ENCODE results near the gene LMBRD1.
A peak's percentile ranks its signal among the peaks of the same experiment; 100 is the strongest.

The LMBRD1 gene

DNA sequence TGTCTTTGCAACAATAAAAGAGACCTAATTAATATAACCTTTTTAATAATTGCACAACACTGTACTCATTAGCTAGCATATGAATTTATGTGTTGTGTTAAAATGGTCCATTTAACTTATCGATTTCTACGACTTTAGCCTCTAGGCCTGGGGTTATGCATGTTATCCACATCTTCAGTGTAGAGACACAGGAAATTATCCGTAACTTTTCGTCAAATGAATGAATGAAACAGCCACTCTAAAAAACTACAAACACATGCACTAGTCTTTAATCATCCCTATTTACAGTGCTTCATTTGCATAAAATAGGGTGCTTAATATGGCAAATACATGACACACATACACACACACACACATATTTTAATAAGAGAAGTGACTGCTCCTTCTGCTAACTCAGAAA is 22.3 kb upstream of the LMBRD1 start:
- no peak for DNase-seq (ENCODE audit: extremely low read depth, insufficient read length)
- TF ChIP-seq, protein P1, sequence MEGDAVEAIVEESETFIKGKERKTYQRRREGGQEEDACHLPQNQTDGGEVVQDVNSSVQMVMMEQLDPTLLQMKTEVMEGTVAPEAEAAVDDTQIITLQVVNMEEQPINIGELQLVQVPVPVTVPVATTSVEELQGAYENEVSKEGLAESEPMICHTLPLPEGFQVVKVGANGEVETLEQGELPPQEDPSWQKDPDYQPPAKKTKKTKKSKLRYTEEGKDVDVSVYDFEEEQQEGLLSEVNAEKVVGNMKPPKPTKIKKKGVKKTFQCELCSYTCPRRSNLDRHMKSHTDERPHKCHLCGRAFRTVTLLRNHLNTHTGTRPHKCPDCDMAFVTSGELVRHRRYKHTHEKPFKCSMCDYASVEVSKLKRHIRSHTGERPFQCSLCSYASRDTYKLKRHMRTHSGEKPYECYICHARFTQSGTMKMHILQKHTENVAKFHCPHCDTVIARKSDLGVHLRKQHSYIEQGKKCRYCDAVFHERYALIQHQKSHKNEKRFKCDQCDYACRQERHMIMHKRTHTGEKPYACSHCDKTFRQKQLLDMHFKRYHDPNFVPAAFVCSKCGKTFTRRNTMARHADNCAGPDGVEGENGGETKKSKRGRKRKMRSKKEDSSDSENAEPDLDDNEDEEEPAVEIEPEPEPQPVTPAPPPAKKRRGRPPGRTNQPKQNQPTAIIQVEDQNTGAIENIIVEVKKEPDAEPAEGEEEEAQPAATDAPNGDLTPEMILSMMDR (IDR thresholded peaks at IDR 0.05; ENCODE audit: insufficient read depth, low read length, poor library complexity, severe bottlenecking) = no peak
- no peaks in the 10 kb centered on the region for H3K36me3 ChIP-seq (ENCODE audit: control insufficient read depth, insufficient read depth, low read length)
- no peaks in the 10 kb centered on the region for H3K27me3 ChIP-seq (replicated peaks; ENCODE audit: control insufficient read depth, insufficient read depth, low read length)
- no peak overlapping the region for H3K4me3 ChIP-seq (replicated peaks; ENCODE audit: low read depth, low read length)

DNA sequence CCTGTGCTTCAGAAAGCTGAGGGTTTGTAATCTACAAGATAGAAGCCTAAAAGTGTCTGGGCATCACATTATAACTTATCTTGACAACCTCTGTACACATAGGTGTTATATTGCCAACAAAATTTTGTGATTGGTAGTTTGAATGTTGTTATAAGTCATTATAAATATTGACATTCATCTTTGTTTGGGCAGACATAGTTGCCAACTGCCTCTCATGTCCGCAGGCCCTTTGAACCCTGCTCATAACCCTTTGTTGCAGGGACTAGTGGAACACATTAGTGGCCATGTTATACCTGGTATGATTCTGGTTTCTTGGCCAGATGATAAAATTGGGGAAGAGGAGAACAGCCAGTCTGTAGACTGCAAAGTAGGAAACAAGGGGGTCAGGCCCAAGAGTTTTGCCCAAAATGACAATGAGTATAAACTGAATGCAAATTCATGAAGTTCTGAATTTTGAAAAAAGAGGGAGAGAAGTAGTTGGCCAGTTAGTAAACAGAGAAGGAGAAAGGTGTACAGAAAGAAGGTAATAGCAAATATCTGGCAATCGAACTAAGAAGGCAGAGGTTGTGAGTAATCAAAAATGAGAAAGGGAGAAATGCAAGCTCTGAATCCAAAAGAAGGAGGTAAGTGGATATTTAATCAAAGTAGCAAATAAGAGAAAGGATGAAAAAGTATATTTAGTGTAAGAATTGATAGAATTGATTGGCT is 21.6 kb upstream of the LMBRD1 start:
- no peaks in the 10 kb centered on the region for H3K27me3 ChIP-seq (replicated peaks; ENCODE audit: control insufficient read depth, insufficient read depth, low read length)
- no peak for DNase-seq (ENCODE audit: extremely low read depth, insufficient read length)
- no peak overlapping the region for H3K4me3 ChIP-seq (replicated peaks; ENCODE audit: low read depth, low read length)
- no peaks in the 10 kb centered on the region for H3K36me3 ChIP-seq (ENCODE audit: control insufficient read depth, insufficient read depth, low read length)
- TF ChIP-seq, protein P1 (IDR thresholded peaks at IDR 0.05; ENCODE audit: insufficient read depth, low read length, poor library complexity, severe bottlenecking) = no peak

DNA sequence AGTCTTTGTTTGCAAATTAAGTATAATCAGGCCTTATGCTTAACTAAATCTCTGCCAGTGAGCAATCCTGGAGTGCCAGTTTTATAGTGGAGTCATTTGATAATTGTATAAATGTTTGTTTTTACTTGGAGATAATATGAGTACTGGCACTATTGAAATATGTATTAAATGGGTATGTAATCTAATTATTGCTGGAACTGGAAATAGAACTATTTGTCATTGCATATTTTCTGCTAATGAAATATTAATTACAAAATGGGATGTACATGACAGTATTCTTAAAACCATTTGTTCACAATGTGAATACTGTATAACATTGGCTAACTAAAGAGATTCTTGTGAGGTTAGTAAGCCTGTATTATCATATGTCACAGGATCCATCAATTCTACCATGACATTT is 20.5 kb upstream of the LMBRD1 start:
- no peak for DNase-seq (ENCODE audit: extremely low read depth, insufficient read length)
- TF ChIP-seq, protein P1 (IDR thresholded peaks at IDR 0.05; ENCODE audit: insufficient read depth, low read length, poor library complexity, severe bottlenecking) = no peak
- Histone ChIP-seq H3K27me3 (replicated peaks; ENCODE audit: control insufficient read depth, insufficient read depth, low read length) (no peaks in the 10 kb centered on the region), H3K36me3 (ENCODE audit: control insufficient read depth, insufficient read depth, low read length) (no peaks in the 10 kb centered on the region), H3K4me3 (replicated peaks; ENCODE audit: low read depth, low read length) (no peak overlapping the region)

DNA sequence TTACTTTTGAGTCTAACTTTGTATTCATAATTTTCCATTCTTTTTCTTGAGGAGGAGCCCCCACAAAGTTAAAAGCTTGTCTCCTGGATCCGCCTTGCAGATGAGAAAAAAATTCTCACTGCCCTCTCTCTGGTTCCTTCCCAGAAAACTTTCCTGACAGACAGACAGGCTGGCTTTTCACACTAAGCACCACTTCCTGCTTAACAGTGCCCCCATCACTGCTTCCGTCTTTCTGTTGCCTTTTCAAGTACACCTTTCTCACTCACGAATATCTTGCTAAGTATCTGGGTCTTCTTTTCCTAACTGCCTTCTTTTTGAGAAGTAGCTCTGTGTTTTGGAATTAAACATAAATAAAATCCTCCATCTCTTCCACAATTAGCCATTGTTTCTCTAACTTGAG is 19.8 kb upstream of the LMBRD1 start:
- H3K4me3 ChIP-seq (replicated peaks; ENCODE audit: low read depth, low read length) = no peak overlapping the region
- no peaks in the 10 kb centered on the region for H3K27me3 ChIP-seq (replicated peaks; ENCODE audit: control insufficient read depth, insufficient read depth, low read length)
- no peaks in the 10 kb centered on the region for H3K36me3 ChIP-seq (ENCODE audit: control insufficient read depth, insufficient read depth, low read length)
- no peak for DNase-seq (ENCODE audit: extremely low read depth, insufficient read length)
- TF ChIP-seq, protein P1 (IDR thresholded peaks at IDR 0.05; ENCODE audit: insufficient read depth, low read length, poor library complexity, severe bottlenecking) = no peak

DNA sequence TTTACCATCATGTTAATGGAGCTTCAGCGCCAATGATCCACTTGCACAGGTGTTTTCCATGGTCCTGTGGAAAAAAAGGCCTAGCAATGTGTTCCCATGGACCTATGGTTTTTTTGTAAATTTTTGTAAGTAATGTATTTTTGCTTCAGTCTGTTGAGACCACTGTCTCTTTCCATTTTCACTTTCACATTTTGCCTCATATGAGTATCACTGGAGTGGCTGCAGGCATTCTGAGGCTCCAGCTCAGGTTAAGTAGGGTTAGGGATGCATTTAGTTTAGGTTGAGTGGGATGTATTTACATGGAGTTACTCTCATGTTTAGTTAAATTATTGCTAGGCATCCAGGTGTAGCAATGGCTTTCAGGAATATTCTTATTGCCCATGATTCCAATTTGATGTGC is 19.2 kb upstream of the LMBRD1 start:
- no peaks in the 10 kb centered on the region for H3K27me3 ChIP-seq (replicated peaks; ENCODE audit: control insufficient read depth, insufficient read depth, low read length)
- TF ChIP-seq, protein P1 (IDR thresholded peaks at IDR 0.05; ENCODE audit: insufficient read depth, low read length, poor library complexity, severe bottlenecking) = no peak
- DNase-seq (ENCODE audit: extremely low read depth, insufficient read length) = no peak
- no peaks in the 10 kb centered on the region for H3K36me3 ChIP-seq (ENCODE audit: control insufficient read depth, insufficient read depth, low read length)
- peak overlapping the region; percentile 22; the same call in 1 of the 2 replicates for H3K4me3 ChIP-seq (replicated peaks; ENCODE audit: low read depth, low read length)

DNA sequence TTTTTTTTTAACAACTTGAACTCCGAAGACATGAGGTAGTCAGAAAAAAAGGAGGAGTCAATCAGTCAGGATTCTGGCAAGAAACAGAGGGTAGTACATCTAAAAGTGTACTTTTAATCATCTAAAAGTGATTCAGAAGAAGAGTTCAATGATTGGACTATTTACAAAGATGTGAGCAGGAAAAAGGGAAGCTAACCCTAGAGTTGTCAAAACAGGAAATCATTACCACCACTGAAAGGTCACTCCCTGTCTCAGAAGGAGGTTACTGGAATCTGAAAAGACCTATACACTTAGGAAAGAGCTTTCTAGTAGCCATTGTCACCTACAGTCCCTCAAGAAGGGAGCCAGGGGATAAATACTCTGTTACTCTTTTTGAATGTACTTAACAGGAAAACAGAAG is 16.7 kb upstream of the LMBRD1 start:
- no peak for DNase-seq (ENCODE audit: extremely low read depth, insufficient read length)
- Histone ChIP-seq H3K4me3 (replicated peaks; ENCODE audit: low read depth, low read length) (no peak overlapping the region), H3K36me3 (ENCODE audit: control insufficient read depth, insufficient read depth, low read length) (no peaks in the 10 kb centered on the region), H3K27me3 (replicated peaks; ENCODE audit: control insufficient read depth, insufficient read depth, low read length) (no peaks in the 10 kb centered on the region)
- TF ChIP-seq, protein P1 (IDR thresholded peaks at IDR 0.05; ENCODE audit: insufficient read depth, low read length, poor library complexity, severe bottlenecking) = no peak
